Hematopoietic multipotent progenitor cell treated with erythropoietin and hydrocortisone succinate and interleukin-3 and kit ligand, for 6 days (in vitro differentiated cells): ENCODE measurements around the gene COX14.
A peak's percentile ranks its signal among the peaks of the same experiment; 100 is the strongest.

Experiments used
- DNase-seq: peaks from one replicate; pipeline ENCODE4 v3.0.0-alpha.2; 2015

Gene COX14

DNA sequence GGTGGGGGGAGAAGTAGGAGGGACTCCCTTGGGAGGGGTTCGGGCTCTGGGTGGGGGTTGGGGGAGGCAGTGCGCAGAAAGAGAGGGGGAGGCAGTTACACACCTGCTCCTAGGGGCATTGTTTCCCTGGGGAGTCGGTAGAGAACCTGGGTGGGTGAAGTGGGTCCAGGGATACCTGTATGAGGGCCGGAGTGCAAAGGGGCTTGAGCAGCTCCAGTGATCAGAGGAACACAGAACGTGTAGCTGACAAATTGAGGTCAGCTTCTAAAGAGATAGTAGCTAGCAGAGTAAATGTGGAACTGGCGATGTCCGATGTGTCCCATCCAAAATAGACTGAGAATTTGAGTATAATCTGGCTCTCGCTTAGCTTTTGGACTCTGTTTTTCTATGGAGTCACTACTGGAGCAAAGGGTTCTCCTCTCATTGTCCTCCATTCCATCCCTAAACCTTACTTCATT, 26.4 kb upstream of the COX14 start:
- no peak for DNase-seq

DNA sequence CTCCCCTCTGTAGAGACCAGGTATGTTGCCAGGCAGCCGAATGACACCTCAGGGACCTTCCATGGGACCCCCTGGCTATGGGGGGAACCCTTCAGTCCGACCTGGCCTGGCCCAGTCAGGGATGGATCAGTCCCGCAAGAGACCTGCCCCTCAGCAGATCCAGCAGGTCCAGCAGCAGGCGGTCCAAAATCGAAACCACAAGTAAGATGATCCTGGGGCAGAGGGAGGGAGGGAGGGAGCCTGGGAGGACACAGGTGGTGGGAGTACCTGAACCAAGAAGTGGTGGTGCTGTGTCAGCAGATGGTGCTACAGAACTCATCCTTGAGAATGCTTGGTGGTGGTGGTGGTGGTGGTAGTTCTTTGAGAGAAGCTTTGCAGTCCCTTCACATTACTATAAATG, 25.9 kb upstream of the COX14 start:
- DNase-seq, result no peak

GRCh38 chr12:50087151-50087550, 24.9 kb upstream of the COX14 start:
- DNase-seq, result no peak

DNA sequence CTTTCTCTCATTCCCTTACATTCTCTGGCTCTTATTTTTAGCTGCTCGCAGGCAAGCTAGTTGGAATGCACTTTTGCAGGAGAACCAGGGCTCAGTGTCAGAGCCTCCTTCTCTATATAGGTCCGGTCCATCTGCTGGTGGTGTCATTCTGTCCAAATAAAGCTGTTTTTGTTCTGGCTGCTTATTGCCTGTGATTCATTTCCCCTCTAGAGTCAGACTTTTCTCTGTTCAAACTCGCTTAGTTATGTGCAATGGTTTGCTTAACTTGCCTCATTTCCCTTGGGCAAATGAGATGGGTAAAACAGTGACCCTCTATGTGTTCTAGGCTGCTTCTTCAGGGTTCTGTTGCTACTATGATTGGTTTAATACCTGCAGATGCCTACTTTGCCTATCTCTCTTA, 24.0 kb upstream of the COX14 start:
- DNase-seq, result no peak

GRCh38 chr12:50088577-50089335, 23.3 kb upstream of the COX14 start:
- DNase-seq, result peak; percentile 85

DNA sequence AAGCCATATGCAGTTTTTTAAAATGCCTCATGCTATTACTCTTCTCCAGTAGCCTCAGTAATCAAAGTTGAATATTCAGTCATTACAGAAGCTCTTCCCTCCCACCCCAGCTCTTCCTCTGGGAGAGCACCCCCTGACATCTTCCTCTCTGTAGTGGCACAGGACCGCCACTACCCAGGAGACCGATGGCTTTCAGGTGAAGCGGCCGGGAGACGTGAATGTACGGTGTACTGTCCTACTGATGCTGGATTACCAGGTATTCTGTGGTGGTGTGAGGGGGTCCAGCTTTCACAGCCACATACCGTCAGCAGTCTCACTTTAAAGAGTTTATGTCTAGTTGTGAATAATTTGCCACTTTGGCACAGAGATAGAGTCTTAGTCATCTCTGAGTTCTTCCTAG, 22.3 kb upstream of the COX14 start:
- DNase-seq, result no peak

DNA sequence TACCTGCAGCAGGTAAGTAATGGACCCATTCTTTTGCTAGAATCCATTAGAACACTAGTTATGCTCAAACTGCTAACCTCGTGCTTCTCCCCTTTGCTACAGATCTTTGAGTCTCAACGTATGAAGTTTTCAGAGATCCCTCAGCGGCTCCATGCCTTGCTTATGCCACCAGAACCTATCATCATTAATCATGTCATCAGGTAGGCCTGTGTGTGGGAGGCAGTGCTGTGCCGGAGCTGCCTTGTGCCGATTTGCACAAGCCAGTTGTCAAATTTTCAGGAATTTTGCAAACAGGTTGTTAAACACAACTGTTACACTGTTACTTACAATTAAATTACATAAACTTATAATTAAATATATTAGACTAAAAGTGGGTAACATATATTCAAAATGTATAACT, 21.6 kb upstream of the COX14 start:
- DNase-seq, result no peak

DNA sequence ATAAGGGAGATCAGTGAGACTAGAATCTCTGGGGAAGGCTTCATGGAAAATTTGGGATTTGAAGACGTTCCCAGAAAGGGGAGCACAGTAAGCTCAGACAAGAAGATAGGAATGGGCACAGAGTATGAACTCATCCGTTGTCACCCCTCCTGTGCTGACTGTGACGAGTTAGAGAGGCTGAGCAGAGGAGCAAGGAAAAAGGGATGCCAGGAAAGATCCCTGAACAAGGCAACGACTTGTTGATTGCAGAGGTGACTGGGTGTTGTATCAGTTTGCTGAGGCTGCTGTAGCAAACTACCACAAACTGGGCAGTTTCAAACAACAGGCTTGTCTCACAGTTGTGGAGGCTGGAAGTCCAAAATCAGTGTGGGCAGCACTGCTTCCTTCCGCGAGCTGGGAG, 14.1 kb upstream of the COX14 start:
- DNase-seq, result no peak

DNA sequence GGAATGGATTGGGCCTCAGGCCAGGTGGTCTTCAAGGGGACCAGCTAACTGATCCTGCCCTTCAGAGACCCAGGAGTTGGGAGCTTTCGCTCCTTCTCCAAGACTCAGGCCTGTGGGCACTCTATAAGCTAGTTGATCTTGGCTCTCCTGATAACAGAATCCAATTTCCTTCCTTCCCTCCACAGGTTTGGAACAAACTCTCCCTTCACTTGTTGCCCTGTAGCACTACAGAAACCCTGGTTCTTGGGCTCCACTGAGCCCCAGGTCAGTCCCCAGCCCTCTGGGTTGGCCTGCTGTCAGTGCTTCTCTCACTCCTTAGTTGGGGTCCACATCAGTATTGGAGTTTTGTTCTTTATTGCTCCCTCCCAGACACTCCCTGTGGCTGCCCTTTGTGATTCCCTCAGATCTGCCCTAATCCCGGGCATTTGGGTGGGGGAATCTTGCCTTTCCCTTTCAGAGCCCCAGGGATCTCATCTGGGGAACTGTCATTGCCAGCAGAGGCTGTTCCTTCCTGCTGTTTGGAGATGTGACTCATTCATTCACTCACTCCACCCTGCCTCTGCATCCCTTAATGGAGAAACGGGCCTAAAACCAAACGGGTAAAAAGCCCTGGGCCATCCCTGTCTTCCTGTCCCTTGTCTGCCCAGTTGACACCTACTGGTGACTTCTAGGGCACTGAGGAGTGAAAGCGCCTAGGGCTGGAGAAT, 12.6 kb upstream of the COX14 start:
- DNase-seq, result no peak

DNA sequence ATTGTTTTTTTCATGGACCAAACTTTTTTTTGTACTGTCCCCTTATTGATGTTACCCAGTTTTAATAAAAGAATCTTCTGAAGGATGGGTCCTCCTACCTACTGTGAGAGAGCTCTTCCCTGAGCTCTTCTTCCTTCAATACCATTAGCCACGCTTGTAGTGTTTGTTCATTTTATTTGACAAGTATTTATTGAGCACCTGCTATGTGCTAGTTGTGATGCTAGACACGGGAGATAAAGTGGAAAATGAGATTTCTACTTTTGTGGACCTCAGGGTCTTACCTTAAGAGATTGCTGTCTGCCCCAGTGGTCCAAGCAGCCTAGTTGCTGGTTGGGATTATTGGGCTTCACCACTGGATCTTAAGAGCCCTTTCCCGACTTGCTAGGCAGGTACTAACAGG, 11.5 kb upstream of the COX14 start:
- no peak for DNase-seq

- DNase-seq, result peak; percentile 42
Observed at GRCh38 chr12:50101663-50102062, 10.4 kb upstream of the COX14 start.

- no peak for DNase-seq
Observed at GRCh38 chr12:50102131-50102531, 9.9 kb upstream of the COX14 start.

- DNase-seq, result no peak
Observed at GRCh38 chr12:50102646-50103309, 9.3 kb upstream of the COX14 start.

DNA sequence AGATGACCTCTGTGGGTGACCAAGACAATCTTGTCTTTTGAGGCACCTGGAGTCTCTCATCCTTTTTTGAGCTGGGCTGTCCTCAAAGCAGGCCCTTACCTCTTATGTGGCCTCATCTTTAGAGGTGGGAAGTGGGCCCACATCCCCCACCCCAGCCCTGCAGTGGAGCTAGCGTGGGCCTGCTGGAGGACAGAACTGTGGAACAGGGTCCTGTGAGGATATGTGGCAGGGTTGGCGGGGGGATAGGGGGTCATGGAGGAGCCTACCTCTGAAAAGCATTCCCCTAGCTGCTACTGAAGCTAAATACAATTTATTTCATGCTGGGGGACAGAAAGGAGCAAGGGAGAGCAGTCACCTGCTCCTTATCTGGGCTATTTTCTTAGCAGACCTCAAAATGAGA, 8.7 kb upstream of the COX14 start:
- DNase-seq, result no peak

DNA sequence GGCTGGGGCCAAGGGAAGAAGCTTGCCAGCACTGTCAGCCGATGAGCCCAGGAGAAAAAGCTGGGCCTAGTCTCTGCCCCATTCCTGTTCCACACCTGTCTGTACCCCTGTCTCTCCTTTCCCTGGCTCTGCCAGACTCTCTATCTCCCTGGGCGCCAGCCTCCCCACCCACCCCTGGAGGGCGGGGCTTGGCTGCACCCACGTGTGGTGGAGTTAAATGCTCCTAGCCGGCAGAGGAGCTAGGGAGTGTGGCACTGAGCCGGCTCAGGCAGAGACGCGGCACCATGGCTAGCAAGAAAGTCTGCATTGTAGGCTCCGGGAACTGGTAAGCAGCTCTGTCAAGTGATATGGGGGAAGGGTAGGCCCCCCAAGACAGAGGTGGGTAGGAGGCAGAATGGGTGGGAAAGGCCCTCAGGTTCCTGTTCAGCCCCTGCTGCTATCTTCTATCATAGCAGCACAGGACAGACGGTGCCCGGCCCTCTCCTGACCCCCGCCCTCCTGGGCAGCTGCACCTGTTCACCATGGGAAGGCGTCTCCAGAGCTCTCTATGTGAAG, 8.2 kb upstream of the COX14 start, which contains the start of gene GPD1:
Gene GPD1 (plus strand): TSS at position 242 of the 555 bp plus-strand sequence. CDS start 43 bp downstream, at position 285.
- peak; percentile 82 for DNase-seq

- no peak for DNase-seq
Observed at GRCh38 chr12:50104417-50105366, 7.3 kb upstream of the COX14 start.

DNA sequence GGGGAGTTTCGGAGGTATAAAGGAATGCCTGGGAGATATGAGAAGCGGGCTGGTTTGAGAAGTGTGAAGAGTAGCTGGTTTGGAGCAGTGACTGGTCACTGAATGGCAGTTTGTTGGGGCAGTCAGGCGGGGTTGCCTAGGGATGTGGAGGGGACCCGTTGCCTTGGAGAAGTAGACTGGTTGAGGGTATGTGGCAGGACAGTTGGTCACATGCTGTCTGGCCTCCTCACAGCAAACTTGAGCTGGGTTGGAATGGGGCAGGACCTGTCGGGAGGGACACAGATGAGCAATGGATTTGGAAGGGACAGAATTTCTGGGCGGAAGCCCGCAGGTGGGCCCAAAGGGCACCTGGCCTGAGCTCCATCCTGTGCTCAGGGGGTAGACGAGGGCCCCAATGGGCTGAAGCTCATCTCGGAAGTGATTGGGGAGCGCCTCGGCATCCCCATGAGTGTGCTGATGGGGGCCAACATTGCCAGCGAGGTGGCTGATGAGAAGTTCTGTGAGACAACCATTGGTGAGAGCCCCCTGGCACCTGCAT, 6.1 kb upstream of the COX14 start:
- no peak for DNase-seq

DNA sequence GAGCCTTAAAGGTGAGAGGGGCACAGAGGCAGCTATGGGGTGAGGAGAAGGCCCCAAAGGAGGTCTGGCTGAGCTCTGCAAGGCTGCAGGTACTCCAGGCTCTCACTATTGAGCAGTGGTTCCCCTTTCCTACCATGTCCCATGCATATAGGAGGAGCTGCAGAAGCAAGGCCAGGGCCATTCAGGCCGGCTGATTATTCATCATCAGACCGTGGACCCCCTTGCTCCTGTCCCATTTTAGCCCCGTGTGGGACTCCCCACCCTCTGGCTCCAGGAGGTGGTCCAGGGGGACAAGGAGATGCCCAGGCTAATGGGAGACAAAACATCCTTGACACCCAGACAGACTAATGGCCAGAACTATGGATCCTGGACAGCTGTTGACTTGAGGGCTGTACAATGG, 5.1 kb upstream of the COX14 start:
- no peak for DNase-seq

- DNase-seq, result no peak
Observed at GRCh38 chr12:50107416-50108268, 4.4 kb upstream of the COX14 start.

DNA sequence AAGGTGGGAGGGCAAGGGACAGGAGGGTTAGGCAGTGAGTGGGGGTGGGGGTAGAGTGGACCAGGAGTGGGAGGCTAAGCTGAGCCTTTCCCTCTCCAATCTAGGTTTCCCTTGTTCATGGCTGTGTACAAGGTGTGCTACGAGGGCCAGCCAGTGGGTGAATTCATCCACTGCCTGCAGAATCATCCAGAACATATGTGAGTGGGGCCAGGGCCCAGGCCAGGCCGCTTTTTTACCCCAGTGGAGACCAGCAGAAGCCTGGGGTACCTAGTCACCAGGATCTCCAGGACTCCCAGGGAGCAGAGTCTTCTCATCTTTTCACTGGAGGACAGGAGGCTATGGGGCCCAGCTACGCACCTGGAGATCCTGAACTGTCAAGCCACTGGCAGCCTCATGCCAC, 2.7 kb upstream of the COX14 start:
- DNase-seq, result no peak

- DNase-seq, result peak; percentile 47
Observed at GRCh38 chr12:50110127-50110761, 1.8 kb upstream of the COX14 start.
